Stomach smooth muscle (tissue), 2 donors: Measurements from ENCODE around the gene NOXA1.

ENCODE experiments used
- H3K27ac ChIP-seq: one replicate; pipeline ENCODE4 v1.7.0; 2013; ENCODE audit warnings: mild to moderate bottlenecking, low read length, inconsistent platforms
- H3K27me3 ChIP-seq, 2 donors: one replicate each; pipeline ENCODE4 v1.7.0; 2013; ENCODE audit warnings: low read length in 2 of 2; ENCODE audit not compliant: insufficient read depth in 2 of 2, control insufficient read depth in 1 of 2
- H3K36me3 ChIP-seq, 2 donors: one replicate each; pipeline ENCODE4 v1.7.0; 2013; ENCODE audit warnings: low read length in 2 of 2; ENCODE audit not compliant: control insufficient read depth in 2 of 2, insufficient read depth in 2 of 2
- H3K4me1 ChIP-seq: one replicate; pipeline ENCODE4 v1.7.0; 2013; ENCODE audit warnings: low read length; ENCODE audit not compliant: control insufficient read depth, insufficient read depth
- H3K4me3 ChIP-seq, 2 donors: one replicate each; pipeline ENCODE4 v1.7.0; 2013; ENCODE audit warnings: low read length in 2 of 2
- H3K9ac ChIP-seq, 2 donors: one replicate each; pipeline ENCODE4 v1.7.0; 2013; ENCODE audit warnings: low read length in 2 of 2, mild to moderate bottlenecking in 1 of 2
- H3K9me3 ChIP-seq, 2 donors: one replicate each; pipeline ENCODE4 v1.7.0; 2013; ENCODE audit warnings: low read length in 2 of 2; ENCODE audit not compliant: control insufficient read depth in 2 of 2
- donor health status: healthy.
- donor health status: Pancreatic carcinoma.

The NOXA1 gene

DNA sequence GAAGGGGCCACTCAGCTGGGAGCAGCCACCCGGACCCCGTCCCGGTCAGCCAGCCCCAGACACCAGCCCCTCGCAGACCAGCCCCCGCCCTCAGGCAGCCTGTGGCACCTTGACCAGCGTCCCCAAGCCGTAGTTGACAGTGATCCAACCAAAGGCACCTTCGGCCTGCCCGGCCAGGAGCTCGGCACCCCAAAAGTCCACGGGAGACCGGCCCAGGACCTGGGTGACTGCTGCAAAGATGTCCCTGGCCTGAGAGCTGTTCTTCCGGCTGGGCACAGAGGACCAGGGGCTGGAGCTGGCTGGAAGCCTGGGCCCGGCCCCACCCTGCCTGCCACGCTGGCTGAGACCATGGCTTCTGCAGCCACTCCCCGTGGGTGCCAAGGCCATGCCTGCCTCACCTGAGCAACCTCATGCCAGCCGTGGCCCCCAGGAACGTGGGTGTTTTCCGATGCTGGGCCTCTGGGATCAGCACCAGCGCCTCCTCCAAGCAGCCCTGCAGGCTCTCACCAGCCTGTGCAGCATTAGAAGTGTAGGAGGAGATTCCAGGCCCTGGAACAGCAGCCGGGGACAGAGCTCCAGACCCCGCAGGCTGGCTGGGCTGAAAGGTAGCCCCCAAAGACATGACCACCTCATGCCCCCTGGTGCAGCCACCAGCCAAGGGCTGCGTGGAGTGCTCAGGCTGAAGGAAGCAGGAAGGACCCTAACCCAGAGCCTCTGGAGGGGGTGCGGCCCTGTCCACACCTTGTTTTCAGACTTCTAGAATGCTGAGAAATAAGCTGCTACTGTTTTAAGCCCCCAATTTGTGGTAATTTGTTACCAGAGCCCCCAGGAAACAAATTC is 13.8 kb downstream of the NOXA1 start:
- H3K27me3 ChIP-seq: peaks cover 8 to 16% of the 10 kb centered on the region in 2 donors
- H3K4me3 ChIP-seq: no peak overlapping the region
- H3K9me3 ChIP-seq: no peaks in the 10 kb centered on the region
- H3K27ac ChIP-seq: no peak overlapping the region
- H3K9ac ChIP-seq: no peak overlapping the region
- no peaks in the 10 kb centered on the region for H3K36me3 ChIP-seq
- H3K4me1 ChIP-seq: peaks cover 2% of the 10 kb centered on the region

DNA sequence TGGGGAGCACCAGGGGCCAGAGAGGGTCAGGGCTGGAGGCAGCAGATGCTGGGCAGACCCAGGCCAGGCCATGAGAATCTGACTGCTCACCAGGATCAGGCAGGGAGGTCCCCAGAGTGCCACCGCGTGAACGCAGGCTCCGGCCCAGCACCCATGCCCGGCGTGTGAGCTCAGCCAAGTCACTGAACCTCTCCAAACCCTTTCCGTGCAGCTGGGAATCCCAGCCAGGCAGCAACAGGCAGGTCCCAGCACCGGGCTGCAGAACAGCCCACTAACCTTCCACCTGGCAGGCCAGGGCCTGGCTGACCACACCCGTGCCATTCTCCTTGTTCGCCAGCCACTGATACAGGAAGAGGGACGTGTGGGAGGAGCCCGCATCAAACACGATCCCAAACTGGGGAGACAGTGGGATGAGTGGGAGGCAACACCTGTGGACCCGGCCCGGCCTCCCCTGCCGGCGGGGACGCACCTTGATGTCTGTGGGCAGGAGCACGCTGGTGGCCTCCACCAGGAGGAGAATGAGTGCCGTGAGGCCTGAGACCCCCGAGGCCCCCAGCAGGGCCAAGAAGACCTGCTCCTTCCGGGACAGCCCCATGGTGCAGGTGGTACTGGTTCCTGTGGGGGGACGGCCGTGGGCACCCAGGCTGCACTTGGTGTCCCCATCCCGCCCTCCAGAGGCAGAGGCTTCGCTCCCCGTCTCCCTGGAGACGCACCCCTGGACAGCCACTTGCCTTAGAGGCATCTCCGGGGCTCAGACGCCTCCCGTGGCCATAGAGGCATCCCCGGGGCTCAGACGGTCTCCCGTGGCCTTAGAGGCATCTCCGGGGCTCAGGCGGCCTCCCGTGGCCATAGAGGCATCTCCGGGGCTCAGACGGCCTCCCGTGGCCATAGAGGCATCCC is 14.7 kb downstream of the NOXA1 start:
- Histone ChIP-seq H3K4me1 (peaks cover 2% of the 10 kb centered on the region), H3K9ac (no peak overlapping the region), H3K27me3 (peaks cover 8 to 24% of the 10 kb centered on the region in 2 donors), H3K27ac (no peak overlapping the region), H3K9me3 (peaks cover 0 to 2% of the 10 kb centered on the region in 2 donors), H3K4me3 (no peak overlapping the region), H3K36me3 (no peaks in the 10 kb centered on the region)

DNA sequence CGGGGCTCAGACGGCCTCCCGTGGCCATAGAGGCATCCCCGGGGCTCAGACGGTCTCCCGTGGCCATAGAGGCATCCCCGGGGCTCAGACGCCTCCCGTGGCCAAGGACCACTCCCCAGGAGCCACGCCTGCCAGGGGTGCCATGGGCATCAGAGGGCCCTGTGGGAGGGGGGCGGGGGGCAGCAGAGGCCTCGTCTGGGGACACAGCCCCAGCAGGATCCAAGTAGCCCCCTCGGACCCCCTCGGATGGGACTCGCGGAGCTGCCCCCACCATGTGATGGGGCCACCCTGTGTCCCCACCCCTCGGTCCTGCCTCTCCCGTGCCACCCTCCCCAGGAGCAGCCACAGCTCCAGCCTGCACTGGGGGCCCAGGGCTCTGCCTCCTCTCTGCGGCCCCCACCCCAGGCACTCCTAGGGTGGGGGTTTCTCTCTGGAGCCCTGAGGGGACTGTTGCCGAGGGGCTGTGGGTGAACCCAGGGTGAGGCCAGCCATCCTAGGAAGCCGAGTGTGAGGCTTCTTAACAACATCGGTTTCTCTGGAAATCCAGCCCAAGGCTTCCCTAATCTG is 15.5 kb downstream of the NOXA1 start:
- no peak overlapping the region for H3K9ac ChIP-seq

DNA sequence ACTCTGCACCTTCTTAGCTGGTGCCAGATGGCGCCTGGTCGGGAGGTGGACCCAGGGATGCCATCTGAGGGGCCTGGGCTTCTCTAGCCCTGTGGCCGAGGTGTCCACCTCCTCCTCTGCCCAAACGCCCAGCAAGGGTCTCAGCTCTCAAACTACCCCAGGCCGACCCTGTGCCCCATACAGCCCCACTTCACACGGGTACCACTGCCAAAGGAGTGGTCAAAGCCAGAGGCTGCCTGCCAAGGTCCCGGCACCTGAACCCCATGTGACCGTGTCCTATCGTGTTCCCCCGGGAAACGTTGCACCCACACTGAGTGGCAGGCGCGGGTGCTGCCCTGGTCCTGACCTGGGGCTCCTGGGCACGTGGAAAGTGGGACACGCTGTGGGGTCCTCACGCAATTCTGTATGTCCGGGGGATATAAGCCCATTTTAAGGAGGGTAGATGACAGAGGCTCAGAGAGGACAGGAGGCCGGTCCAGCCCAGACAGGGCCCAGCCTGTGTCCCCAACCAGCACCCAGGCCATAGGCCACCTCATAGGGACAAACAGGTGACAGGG is 16.0 kb downstream of the NOXA1 start:
- peaks cover 0 to 2% of the 10 kb centered on the region in 2 donors for H3K9me3 ChIP-seq
- H3K4me1 ChIP-seq: peaks cover 2% of the 10 kb centered on the region
- H3K4me3 ChIP-seq: no peak overlapping the region
- no peak overlapping the region for H3K9ac ChIP-seq
- no peaks in the 10 kb centered on the region for H3K36me3 ChIP-seq
- H3K27ac ChIP-seq: no peak overlapping the region
- H3K27me3 ChIP-seq: peaks cover 8 to 24% of the 10 kb centered on the region in 2 donors

More for the DNA sequence above, 15.5 kb downstream of the NOXA1 start:
- no peak overlapping the region for H3K27ac ChIP-seq
- peaks cover 8 to 24% of the 10 kb centered on the region in 2 donors for H3K27me3 ChIP-seq
- peaks cover 2% of the 10 kb centered on the region for H3K4me1 ChIP-seq
- H3K4me3 ChIP-seq: no peak overlapping the region
- no peaks in the 10 kb centered on the region for H3K36me3 ChIP-seq
- H3K9me3 ChIP-seq: peaks cover 0 to 2% of the 10 kb centered on the region in 2 donors

DNA sequence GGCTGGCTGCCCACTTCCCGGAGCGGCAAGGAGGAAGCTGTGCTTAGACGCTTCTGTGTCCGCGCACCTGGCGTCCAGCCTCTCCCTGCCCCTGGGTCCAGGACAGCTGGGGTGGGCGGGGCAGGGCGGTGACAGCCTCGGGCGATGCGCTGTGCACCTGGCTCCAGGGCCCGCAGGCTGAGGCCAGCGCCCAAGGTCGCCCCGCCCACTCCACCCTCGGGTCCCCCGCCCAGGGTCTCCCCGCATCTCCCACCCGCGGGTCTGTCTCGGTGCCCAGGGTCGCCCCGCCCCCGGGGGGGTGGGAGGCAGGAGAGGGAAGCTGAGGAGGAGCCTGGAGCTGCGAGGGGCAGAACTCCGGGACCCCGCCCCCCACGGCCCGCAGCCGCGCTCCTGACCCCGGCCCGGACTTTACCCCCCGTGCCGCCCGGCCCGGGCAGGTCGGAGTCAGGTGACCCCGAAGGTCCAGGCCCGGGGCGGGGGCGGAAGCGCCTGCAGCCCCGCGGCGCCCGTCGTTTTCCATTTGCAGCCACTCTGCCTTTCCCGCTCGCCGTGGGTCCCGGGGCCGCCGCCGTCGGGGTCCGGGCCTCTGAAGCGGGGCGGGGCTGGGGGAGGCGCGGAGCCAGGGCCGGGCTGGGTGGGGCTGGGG is 18.2 kb downstream of the NOXA1 start, which contains the start of gene ENTPD8:
Gene ENTPD8 (minus strand): TSS at position 69 of the 646 bp plus-strand sequence. CDS start 3,072 bp downstream, outside the sequence.
- peaks cover 16 to 28% of the 10 kb centered on the region in 2 donors for H3K27me3 ChIP-seq
- no peaks in the 10 kb centered on the region for H3K4me1 ChIP-seq
- H3K27ac ChIP-seq: no peak within 1 kb of the TSS
- H3K9me3 ChIP-seq: peaks cover 0 to 2% of the 10 kb centered on the region in 2 donors
- H3K9ac ChIP-seq: no peak within 1 kb of the TSS
- no peaks in the 10 kb centered on the region for H3K36me3 ChIP-seq
- peak within 1 kb of the TSS in 1 of 2 donors; percentile 52 for H3K4me3 ChIP-seq

DNA sequence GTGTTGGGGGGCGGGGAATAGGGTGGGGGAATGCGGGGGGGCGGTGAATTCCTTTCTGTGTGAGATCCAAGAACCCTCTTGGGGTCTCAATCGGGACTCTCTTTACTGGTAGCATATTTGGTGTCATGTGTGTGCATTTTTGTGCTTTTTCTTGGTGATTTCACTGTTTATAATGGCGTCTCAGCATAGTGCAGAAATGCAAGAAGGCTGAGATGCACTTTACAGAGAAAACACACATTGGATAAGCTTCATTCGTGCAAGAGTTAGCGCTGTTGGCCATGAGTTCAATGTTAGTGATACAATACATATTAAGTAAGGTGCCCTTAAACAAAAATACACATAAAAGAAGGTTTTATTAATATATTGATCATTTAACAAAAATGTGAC is 18.7 kb downstream of the NOXA1 start:
- Histone ChIP-seq H3K9me3 (peaks cover 0 to 2% of the 10 kb centered on the region in 2 donors), H3K36me3 (no peaks in the 10 kb centered on the region), H3K9ac (no peak overlapping the region), H3K27me3 (peaks cover 16 to 27% of the 10 kb centered on the region in 2 donors), H3K4me3 (no peak overlapping the region), H3K4me1 (peaks cover under 1% of the 10 kb centered on the region), H3K27ac (no peak overlapping the region)

DNA sequence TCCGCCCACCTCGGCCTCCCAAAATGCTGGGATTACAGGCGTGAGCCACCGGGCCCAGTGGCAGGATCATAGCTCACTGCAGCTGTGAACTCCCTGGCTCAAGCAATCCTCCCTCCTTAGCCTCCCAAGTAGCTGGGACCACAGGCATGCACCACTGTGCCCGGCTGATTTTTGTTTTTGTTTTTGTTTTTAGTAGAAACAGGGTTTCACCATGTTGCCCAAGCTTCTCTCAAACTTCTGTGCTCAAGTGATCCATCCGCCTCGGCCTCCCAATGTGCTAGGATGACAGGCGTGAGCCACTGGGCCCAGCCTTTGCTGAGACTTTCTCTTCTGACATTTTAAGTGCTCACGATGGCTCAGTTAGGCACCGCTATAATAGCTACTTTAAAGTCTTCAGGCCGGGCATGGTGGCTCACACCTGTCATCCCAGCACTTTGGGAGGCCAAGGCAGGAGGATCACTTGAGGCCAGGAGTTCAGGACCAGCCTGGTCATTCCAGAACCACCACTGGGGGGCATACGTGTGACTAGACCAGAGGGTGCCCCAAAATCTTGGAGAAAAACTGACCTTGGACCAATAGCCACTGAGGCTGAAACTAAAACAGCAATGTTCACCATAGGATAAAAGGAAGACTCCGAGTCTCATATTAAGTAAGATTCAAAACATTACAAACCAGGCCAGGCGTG is 21.1 kb downstream of the NOXA1 start:
- Histone ChIP-seq H3K4me3 (no peak overlapping the region), H3K9ac (no peak overlapping the region), H3K36me3 (peaks cover 0 to 1% of the 10 kb centered on the region in 2 donors), H3K4me1 (peaks cover 4% of the 10 kb centered on the region), H3K27me3 (peaks cover 13 to 20% of the 10 kb centered on the region in 2 donors), H3K27ac (no peak overlapping the region), H3K9me3 (peaks cover 0 to 2% of the 10 kb centered on the region in 2 donors)

DNA sequence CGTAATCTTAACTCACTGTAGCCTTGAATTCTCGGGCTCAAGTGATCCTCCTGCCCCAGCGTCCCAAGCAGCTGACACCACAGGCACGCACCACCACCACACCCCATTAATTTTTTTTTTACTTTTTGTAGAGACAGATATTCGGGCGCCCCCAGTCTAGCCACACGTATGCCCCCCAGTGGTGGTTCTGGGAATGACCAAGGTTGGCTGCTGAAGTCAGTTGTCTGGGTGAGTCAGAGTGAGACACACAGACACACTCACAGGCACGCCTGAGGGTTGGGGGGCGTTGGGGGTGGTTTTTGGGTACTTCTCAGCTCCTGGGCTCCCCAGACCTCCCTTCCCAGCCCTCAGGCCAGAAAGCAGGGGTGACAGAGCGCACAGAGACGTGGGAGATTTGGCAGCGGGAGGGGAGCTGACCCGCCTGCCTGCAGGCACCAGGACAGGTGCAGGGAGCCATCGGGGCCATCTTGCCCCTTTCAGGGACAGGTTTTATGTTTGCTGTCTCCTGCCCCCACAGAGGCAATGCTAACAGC is 22.1 kb downstream of the NOXA1 start:
- peaks cover 0 to 2% of the 10 kb centered on the region in 2 donors for H3K36me3 ChIP-seq
- peaks cover 4% of the 10 kb centered on the region for H3K4me1 ChIP-seq
- H3K9me3 ChIP-seq: peaks cover 0 to 2% of the 10 kb centered on the region in 2 donors
- peaks cover 10 to 17% of the 10 kb centered on the region in 2 donors for H3K27me3 ChIP-seq
- no peak overlapping the region for H3K4me3 ChIP-seq
- H3K27ac ChIP-seq: no peak overlapping the region
- H3K9ac ChIP-seq: no peak overlapping the region

DNA sequence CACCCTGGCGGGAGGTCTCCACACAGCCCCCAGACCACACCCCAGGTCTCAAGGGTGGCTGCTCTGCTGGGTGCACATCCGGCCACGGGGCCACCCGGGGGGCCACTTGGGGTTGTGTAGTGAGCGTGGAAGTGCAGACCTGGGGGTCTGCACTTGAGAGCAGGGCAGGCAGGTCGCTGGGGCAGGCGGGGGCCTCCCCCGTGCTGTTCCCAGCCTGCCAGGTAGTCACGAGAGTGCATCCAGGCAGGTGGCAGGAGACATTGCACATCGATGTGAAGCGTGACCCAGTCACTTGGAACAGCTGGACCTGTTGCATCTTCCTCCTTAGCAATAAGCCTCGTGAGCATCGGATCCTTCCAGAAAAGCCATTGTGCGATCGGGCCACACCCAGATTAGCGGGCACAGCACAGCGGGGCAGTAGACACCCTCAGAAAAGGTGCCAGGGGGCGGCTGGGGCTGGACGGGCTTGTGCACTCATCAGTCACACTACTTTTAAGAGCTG is 22.8 kb downstream of the NOXA1 start:
- Histone ChIP-seq H3K9me3 (peaks cover 0 to 2% of the 10 kb centered on the region in 2 donors), H3K36me3 (peaks cover 0 to 2% of the 10 kb centered on the region in 2 donors), H3K27me3 (peaks cover 10 to 17% of the 10 kb centered on the region in 2 donors), H3K9ac (no peak overlapping the region), H3K27ac (no peak overlapping the region), H3K4me3 (no peak overlapping the region), H3K4me1 (peaks cover 4% of the 10 kb centered on the region)
